ENCODE data around the gene OR51V1.
"Not testable (repeated sequence)": the region's sequence is repeated elsewhere in the genome, so short reads cannot be mapped to it uniquely, and the experiment has no call there.

DNA sequence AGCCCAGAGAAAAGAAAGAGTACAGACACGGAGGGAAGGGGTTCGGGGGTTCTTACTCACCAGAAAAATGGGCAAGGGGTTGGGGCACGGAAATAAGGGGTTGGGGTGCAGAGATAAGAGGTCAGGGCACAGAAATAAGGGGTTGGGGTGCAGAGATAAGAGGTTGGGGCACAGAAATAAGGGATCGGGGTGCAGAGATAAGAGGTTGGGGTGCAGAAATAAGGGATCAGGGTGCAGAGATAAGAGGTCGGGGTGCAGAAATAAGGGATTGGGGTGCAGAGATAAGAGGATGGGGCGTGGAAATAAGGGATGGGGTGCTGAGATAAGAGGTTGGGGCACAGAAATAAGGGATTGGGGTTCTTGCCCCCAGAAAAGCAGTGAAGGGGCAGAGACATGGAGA lies 35.7 kb downstream of the OR51V1 start:
- not testable (repeated sequence) for TF ChIP-seq EZH2phosphoT487, EZH2 (IDR thresholded peaks at IDR 0.05)
- TF ChIP-seq, protein P1, sequence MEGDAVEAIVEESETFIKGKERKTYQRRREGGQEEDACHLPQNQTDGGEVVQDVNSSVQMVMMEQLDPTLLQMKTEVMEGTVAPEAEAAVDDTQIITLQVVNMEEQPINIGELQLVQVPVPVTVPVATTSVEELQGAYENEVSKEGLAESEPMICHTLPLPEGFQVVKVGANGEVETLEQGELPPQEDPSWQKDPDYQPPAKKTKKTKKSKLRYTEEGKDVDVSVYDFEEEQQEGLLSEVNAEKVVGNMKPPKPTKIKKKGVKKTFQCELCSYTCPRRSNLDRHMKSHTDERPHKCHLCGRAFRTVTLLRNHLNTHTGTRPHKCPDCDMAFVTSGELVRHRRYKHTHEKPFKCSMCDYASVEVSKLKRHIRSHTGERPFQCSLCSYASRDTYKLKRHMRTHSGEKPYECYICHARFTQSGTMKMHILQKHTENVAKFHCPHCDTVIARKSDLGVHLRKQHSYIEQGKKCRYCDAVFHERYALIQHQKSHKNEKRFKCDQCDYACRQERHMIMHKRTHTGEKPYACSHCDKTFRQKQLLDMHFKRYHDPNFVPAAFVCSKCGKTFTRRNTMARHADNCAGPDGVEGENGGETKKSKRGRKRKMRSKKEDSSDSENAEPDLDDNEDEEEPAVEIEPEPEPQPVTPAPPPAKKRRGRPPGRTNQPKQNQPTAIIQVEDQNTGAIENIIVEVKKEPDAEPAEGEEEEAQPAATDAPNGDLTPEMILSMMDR (IDR thresholded peaks at IDR 0.05): not testable (repeated sequence)
